Kidney (tissue), 14 donors: Measurements from ENCODE around the gene OSR1. TPM values are rescaled to one million over a fixed set of nuclear protein-coding genes. Genes with fewer than 3 reads are reported as not detected.

Experiments used
- DNase-seq, 5 donors: peaks; one replicate each; pipeline ENCODE4 v3.0.0-alpha.2; 2013 to 2020
- FAIRE-seq: peaks from 2 replicates; lab custom pipeline; 2012; peaks lifted over from hg19 to GRCh38; lab: Jason Lieb, UNC
- H3K27ac ChIP-seq, 2 donors: one replicate each; pipeline ENCODE4 v1.7.0; 2013; ENCODE audit warnings: low read depth in 2 of 2, low read length in 2 of 2, inconsistent platforms in 1 of 2
- H3K27me3 ChIP-seq: one replicate; pipeline ENCODE4 v1.7.1; 2013; ENCODE audit warnings: low read length, inconsistent platforms; ENCODE audit not compliant: control insufficient read depth, insufficient read depth
- H3K36me3 ChIP-seq, 3 donors: one replicate each; pipeline versions ENCODE4 v1.7.0 to v1.7.1; 2013; ENCODE audit warnings: low read length in 3 of 3, control low read depth in 1 of 3, inconsistent platforms in 1 of 3; ENCODE audit not compliant: insufficient read depth in 3 of 3, control insufficient read depth in 2 of 3
- H3K4me1 ChIP-seq, 3 donors: one replicate each; pipeline versions ENCODE4 v1.7.0 to v1.7.1; 2013; ENCODE audit warnings: low read length in 3 of 3, inconsistent platforms in 1 of 3, low read depth in 1 of 3; ENCODE audit not compliant: control insufficient read depth in 2 of 3, insufficient read depth in 2 of 3
- H3K4me3 ChIP-seq, 3 donors: one replicate each; pipeline versions ENCODE4 v1.7.0 to v1.8.1; 2013; ENCODE audit warnings: low read length in 3 of 3, control low read depth in 1 of 3, inconsistent platforms in 1 of 3
- H3K9ac ChIP-seq, 3 donors: one replicate each; pipeline versions ENCODE4 v1.7.0 to v1.7.1; 2013; ENCODE audit warnings: low read length in 3 of 3, control low read depth in 1 of 3, inconsistent platforms in 1 of 3
- H3K9me3 ChIP-seq, 3 donors: one replicate each; pipeline versions ENCODE4 v1.7.0 to v1.7.1; 2013; ENCODE audit warnings: low read length in 3 of 3, control low read depth in 1 of 3, inconsistent platforms in 1 of 3; ENCODE audit not compliant: control insufficient read depth in 2 of 3, insufficient read depth in 1 of 3
- intact Hi-C: fragments of 100-400 bp; cut with DNase I; formaldehyde crosslinking; loops from one replicate; pipeline ENCODE4 v1.11.1; 2022
- polyA plus RNA-seq: library from polyadenylated mRNA; stranded (reverse); fragments of 350-450 nt; fragmentation: Illumina TruSeq; extraction: RNeasy Lipid Tissue Mini Kit (QIAGEN cat#74804); gene quantifications from one replicate; pipeline ENCODE4 v1.2.3, GENCODE V29; 2014; ENCODE audit warnings: low read depth, low replicate concordance; ENCODE audit not compliant: insufficient read depth
- total RNA-seq: library from RNA; stranded (reverse); fragmentation: NEBNext Ultra II Directional; extraction: Animal tissue kit (Norgen Biotek cat#: 25700); gene quantifications from one replicate; pipeline ENCODE4 v1.2.1, GENCODE V29; 2021
- TF ChIP-seq, protein P1 (sequence below): IDR thresholded peaks from 3 replicates; pipeline ENCODE4 v1.5.1; 2012; ENCODE audit warnings: mild to moderate bottlenecking, moderate library complexity, borderline replicate concordance; ENCODE audit not compliant: insufficient read depth; ENCODE audit errors: extremely low read depth
- donor health status: control.
- donor health status: control.
- donor health status: control.
- donor health status: control.
- donor health status: control.
- donor health status: DM: yes; HTN: yes; CAD: no.
- donor health status: Normal renal cell carcinoma (clear cell type).

OSR1 gene
- total and polyA plus RNA-seq, 2 donors from 2014 or later: 0.99 to 1.6 TPM

DNA sequence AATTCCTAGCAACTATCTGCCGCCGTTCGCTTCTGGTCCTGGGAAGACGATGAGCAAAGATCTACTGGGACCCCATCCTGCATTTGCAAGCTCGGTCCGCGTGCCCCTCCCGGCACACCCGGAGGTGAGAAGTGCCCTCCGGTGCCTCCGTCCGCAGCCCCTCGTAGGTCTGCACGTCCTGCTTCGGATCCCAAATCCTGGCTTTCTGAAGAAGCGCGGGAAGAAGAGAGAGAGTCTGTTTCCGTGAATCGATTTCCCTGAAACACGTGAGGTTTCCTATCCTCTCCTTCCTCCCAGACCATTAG lies 5.0 kb upstream of the OSR1 start:
- peaks cover 0 to 9% (median 0%) of the 10 kb centered on the region in 3 donors for H3K4me1 ChIP-seq
- H3K9ac ChIP-seq: peak overlapping the region; percentile 7 to 38 (median 32)
- no peak for FAIRE-seq
- no peaks in the 10 kb centered on the region for H3K9me3 ChIP-seq
- intact Hi-C loops: loop anchor here (10.0 kb wide), 1 partner anchor 501 kb away; no protein-coding TSS in a partner anchor
- H3K27me3 ChIP-seq: peaks cover 34% of the 10 kb centered on the region
- TF ChIP-seq, protein P1, sequence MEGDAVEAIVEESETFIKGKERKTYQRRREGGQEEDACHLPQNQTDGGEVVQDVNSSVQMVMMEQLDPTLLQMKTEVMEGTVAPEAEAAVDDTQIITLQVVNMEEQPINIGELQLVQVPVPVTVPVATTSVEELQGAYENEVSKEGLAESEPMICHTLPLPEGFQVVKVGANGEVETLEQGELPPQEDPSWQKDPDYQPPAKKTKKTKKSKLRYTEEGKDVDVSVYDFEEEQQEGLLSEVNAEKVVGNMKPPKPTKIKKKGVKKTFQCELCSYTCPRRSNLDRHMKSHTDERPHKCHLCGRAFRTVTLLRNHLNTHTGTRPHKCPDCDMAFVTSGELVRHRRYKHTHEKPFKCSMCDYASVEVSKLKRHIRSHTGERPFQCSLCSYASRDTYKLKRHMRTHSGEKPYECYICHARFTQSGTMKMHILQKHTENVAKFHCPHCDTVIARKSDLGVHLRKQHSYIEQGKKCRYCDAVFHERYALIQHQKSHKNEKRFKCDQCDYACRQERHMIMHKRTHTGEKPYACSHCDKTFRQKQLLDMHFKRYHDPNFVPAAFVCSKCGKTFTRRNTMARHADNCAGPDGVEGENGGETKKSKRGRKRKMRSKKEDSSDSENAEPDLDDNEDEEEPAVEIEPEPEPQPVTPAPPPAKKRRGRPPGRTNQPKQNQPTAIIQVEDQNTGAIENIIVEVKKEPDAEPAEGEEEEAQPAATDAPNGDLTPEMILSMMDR: no peak
- peak overlapping the region; percentile 71 to 99 (median 89) for H3K4me3 ChIP-seq
- H3K27ac ChIP-seq: no peak overlapping the region
- no peaks in the 10 kb centered on the region for H3K36me3 ChIP-seq
- peak in 2 of 5 donors; percentile 26 to 59 for DNase-seq

DNA sequence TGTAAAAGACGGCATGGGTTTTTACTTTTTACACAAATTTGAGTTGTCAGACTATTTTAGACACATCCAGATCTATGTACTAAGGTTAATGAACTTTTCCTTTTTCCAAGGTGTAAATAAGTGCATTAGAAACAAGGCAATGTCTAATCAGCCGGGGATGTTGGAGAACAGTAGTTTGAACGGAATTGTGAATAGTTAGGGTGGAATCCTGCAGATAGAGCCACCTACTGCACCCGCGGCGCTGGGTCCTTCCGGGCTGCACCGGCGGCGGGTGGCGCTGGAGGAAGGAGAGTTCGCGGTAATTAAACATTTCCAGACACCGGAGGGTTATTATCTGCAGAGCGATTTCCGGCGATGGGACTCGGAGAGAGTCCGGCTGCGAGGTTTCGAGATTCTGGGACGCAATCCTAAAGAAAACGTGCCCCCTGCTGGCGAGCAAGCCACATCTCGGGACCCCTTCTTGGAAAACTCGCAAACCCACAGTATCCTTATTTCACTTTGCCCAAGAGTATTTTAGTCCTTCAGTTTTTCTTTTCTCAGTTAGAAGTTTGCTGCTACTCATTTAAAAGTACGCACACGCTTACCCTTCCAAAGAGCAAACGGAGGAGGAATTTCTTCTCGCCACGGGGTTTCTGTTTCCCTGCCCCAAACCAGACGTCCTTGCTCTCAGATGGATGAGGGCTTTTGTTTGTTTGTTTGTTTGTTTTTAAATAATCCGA lies 4.5 kb upstream of the OSR1 start:
- peak overlapping the region; percentile 71 to 99 (median 89) for H3K4me3 ChIP-seq
- no peaks in the 10 kb centered on the region for H3K36me3 ChIP-seq
- no peaks in the 10 kb centered on the region for H3K9me3 ChIP-seq
- peak overlapping the region in 1 of 2 donors; percentile 35 for H3K27ac ChIP-seq
- H3K4me1 ChIP-seq: peaks cover 0 to 12% (median 0%) of the 10 kb centered on the region in 3 donors
- FAIRE-seq (peak; percentile 76), DNase-seq (peak; percentile 88 to 96 (median 91))
- peak overlapping the region; percentile 38 to 57 (median 54) for H3K9ac ChIP-seq
- H3K27me3 ChIP-seq: peaks cover 34% of the 10 kb centered on the region
- TF ChIP-seq, protein P1: peak; percentile 75
- intact Hi-C loops: loop anchor here (10.0 kb wide), 1 partner anchor 502 kb away; no protein-coding TSS in a partner anchor

DNA sequence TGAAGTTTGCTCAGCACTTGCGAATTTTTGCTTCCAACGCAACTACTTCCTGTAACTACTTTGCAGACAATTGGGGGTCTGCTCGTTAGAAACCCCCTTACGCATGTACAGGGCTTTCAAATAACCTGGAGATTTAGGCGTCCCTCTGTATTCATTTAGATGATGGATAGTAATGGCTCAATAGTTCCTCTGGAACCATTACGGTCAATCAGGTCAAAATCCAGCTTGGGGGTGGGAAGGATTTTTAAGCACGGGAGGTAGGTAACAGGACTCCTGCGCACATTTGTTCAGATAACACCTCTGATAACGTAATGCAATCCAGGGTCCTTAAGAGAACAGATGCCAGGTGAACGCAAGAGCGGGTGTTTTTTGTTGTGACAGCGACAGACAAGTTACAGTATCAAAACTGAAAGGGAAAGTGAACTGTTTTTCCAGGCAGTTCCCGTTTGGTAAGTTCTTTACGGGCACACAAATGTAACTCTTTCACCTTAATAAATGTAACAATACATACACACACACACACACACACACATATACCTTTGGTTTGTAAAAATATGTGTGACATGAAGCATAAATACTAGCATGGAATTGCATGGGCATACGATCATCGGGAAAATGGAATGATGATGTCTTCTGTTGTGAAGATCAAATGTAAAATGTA lies 3.8 kb upstream of the OSR1 start:
- H3K4me3 ChIP-seq: peak overlapping the region; percentile 71 to 99 (median 89)
- DNase-seq (peak in 2 of 5 donors; percentile 64 to 82), FAIRE-seq (no peak)
- TF ChIP-seq, protein P1: no peak
- H3K27ac ChIP-seq: peak overlapping the region in 1 of 2 donors; percentile 35
- H3K27me3 ChIP-seq: peaks cover 35% of the 10 kb centered on the region
- no peaks in the 10 kb centered on the region for H3K9me3 ChIP-seq
- H3K4me1 ChIP-seq: peaks cover 0 to 17% (median 3%) of the 10 kb centered on the region in 3 donors
- intact Hi-C loops: loop anchor here (10.0 kb wide), 1 partner anchor 503 kb away; no protein-coding TSS in a partner anchor
- H3K9ac ChIP-seq: peak overlapping the region; percentile 34 to 57 (median 54)
- no peaks in the 10 kb centered on the region for H3K36me3 ChIP-seq
